Loucy (cell line): Measurements from ENCODE around the gene MTR.

Source experiments
- H2AFZ ChIP-seq: fragments of 200-600 bp; sonication (generic); 2 replicates; pipeline ENCODE4 v1.6.0; 2016; ENCODE audit warnings: antibody characterized with exemption, mild to moderate bottlenecking, low read length, moderate library complexity
- H3F3A ChIP-seq: fragments of 200-600 bp; 2 replicates; pipeline ENCODE4 v1.6.0; 2016; ENCODE audit warnings: antibody characterized with exemption, low read depth, mild to moderate bottlenecking
- H3K27me3 ChIP-seq: fragments of 200-600 bp; sonication (generic); 2 replicates; pipeline ENCODE4 v1.6.1; 2014; ENCODE audit warnings: low read length, mild to moderate bottlenecking; ENCODE audit not compliant: insufficient read depth, poor library complexity, severe bottlenecking
- H3K36me3 ChIP-seq: fragments of 200-600 bp; sonication (generic); 2 replicates; pipeline ENCODE4 v1.6.1; 2016; ENCODE audit warnings: low read length; ENCODE audit not compliant: insufficient read depth
- H3K4me1 ChIP-seq: fragments of 200-600 bp; sonication (generic); 2 replicates; pipeline ENCODE4 v1.5.1; 2014; ENCODE audit warnings: low read length, mild to moderate bottlenecking; ENCODE audit not compliant: insufficient read depth, poor library complexity, severe bottlenecking
- H3K4me2 ChIP-seq: fragments of 200-600 bp; sonication (generic); 2 replicates; pipeline ENCODE4 v1.6.0; 2014; ENCODE audit warnings: antibody characterized with exemption, low read length, low read depth, mild to moderate bottlenecking; ENCODE audit not compliant: poor library complexity, severe bottlenecking
- H3K4me3 ChIP-seq: fragments of 200-600 bp; sonication (generic); 2 replicates; pipeline ENCODE4 v1.5.1; 2014; ENCODE audit warnings: low read length, mild to moderate bottlenecking, mixed read lengths; ENCODE audit not compliant: poor library complexity, severe bottlenecking
- H3K79me2 ChIP-seq: fragments of 200-600 bp; sonication (generic); 2 replicates; pipeline ENCODE4 v1.6.1; 2014; ENCODE audit warnings: low read length; ENCODE audit not compliant: insufficient read depth
- H3K9ac ChIP-seq: fragments of 200-600 bp; sonication (generic); 2 replicates; pipeline ENCODE4 v1.6.0; 2014; ENCODE audit warnings: mild to moderate bottlenecking, low read depth, low read length, moderate library complexity; ENCODE audit not compliant: poor library complexity, severe bottlenecking
- H3K9me2 ChIP-seq: fragments of 200-600 bp; sonication (generic); replicated peaks from 2 replicates; pipeline ENCODE4 v1.6.1; 2016; ENCODE audit warnings: low read depth, low read length, mixed read lengths
- H3K9me3 ChIP-seq: fragments of 200-600 bp; sonication (generic); 2 replicates; pipeline ENCODE4 v1.6.1; 2014; ENCODE audit warnings: mild to moderate bottlenecking, antibody characterized with exemption, low read length, low read depth; ENCODE audit not compliant: insufficient read depth
- H4K20me1 ChIP-seq: fragments of 200-600 bp; sonication (generic); 2 replicates; pipeline ENCODE4 v1.6.0; 2014; ENCODE audit warnings: antibody characterized with exemption, low read length, mild to moderate bottlenecking; ENCODE audit not compliant: insufficient read depth, poor library complexity, severe bottlenecking
- EZH2phosphoT487 ChIP-seq: fragments of 200-600 bp; IDR thresholded peaks from 2 replicates; pipeline ENCODE4 v1.6.1; 2018; ENCODE audit warnings: antibody characterized with exemption, mild to moderate bottlenecking, moderate library complexity, borderline replicate concordance
- TF ChIP-seq, protein P1 (sequence below): fragments of 200-600 bp; sonication (generic); conservative IDR thresholded peaks from 2 replicates; pipeline ENCODE4 v1.5.1; 2014; ENCODE audit warnings: mild to moderate bottlenecking, antibody characterized with exemption, low read length

Gene MTR

DNA sequence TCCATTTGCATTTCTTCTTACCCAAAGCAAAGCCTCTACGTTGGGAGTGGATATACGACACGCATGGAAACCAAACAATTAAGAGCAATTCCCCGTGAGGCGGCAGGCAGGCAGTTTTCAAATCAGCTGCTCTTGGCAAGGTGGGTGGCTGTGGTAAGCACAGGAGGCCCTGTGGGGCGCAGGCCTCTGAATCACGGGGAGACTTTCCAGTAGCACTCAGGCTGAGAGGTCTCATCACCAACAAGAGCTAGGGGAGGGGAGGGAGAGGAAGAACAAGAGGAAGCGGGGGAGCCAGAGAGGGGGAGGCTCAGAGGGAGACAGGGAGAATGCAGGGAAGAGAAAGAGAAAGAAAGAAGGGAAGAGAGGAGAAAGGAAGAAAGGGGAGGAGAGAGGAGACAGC is 152.7 kb downstream of the MTR start:
- Histone ChIP-seq H3K4me2 (no peak overlapping the region), H3K4me3 (no peak overlapping the region), H3K9me2 (no peaks in the 10 kb centered on the region), H4K20me1 (no peaks in the 10 kb centered on the region), H3K79me2 (no peaks in the 10 kb centered on the region), H3K36me3 (no peaks in the 10 kb centered on the region), H2AFZ (no peak overlapping the region), H3K4me1 (no peaks in the 10 kb centered on the region), H3K9ac (no peak overlapping the region), H3K27me3 (no peaks in the 10 kb centered on the region), H3K9me3 (peaks cover 4% of the 10 kb centered on the region; the same call in 1 of the 2 replicates), H3F3A (no peaks in the 10 kb centered on the region)
- TF ChIP-seq, protein P1, sequence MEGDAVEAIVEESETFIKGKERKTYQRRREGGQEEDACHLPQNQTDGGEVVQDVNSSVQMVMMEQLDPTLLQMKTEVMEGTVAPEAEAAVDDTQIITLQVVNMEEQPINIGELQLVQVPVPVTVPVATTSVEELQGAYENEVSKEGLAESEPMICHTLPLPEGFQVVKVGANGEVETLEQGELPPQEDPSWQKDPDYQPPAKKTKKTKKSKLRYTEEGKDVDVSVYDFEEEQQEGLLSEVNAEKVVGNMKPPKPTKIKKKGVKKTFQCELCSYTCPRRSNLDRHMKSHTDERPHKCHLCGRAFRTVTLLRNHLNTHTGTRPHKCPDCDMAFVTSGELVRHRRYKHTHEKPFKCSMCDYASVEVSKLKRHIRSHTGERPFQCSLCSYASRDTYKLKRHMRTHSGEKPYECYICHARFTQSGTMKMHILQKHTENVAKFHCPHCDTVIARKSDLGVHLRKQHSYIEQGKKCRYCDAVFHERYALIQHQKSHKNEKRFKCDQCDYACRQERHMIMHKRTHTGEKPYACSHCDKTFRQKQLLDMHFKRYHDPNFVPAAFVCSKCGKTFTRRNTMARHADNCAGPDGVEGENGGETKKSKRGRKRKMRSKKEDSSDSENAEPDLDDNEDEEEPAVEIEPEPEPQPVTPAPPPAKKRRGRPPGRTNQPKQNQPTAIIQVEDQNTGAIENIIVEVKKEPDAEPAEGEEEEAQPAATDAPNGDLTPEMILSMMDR: no peak
- no peak for TF ChIP-seq EZH2phosphoT487

- TF ChIP-seq, protein P1: no peak
- no peak for TF ChIP-seq EZH2phosphoT487
- H3K9me3 ChIP-seq: peaks cover 4% of the 10 kb centered on the region; the same call in 1 of the 2 replicates
- no peaks in the 10 kb centered on the region for H3K4me1 ChIP-seq
- no peak overlapping the region for H3K9ac ChIP-seq
- no peaks in the 10 kb centered on the region for H3K27me3 ChIP-seq
- H3F3A ChIP-seq: no peaks in the 10 kb centered on the region
- H2AFZ ChIP-seq: no peak overlapping the region
- H3K4me2 ChIP-seq: no peak overlapping the region
- no peaks in the 10 kb centered on the region for H3K79me2 ChIP-seq
- no peaks in the 10 kb centered on the region for H3K9me2 ChIP-seq
- H3K4me3 ChIP-seq: no peak overlapping the region
- H4K20me1 ChIP-seq: no peaks in the 10 kb centered on the region
- no peaks in the 10 kb centered on the region for H3K36me3 ChIP-seq
These were observed 153.3 kb downstream of the MTR start for GRCh38 chr1:236948381-236948780.

- Histone ChIP-seq H3K4me1 (no peaks in the 10 kb centered on the region), H3K4me2 (no peak overlapping the region), H3K9me2 (no peaks in the 10 kb centered on the region), H3K9ac (no peak overlapping the region), H3F3A (no peaks in the 10 kb centered on the region), H4K20me1 (no peaks in the 10 kb centered on the region), H3K79me2 (no peaks in the 10 kb centered on the region), H3K27me3 (no peaks in the 10 kb centered on the region), H3K4me3 (no peak overlapping the region), H3K9me3 (peaks cover 4% of the 10 kb centered on the region; the same call in 1 of the 2 replicates), H3K36me3 (no peaks in the 10 kb centered on the region), H2AFZ (no peak overlapping the region)
- TF ChIP-seq, protein P1: no peak
- no peak for TF ChIP-seq EZH2phosphoT487
These were observed 153.9 kb downstream of the MTR start for GRCh38 chr1:236948996-236949395.
